Cardiac muscle cell (in vitro differentiated cells and primary cell): ENCODE results near the gene LILRB5. TPM values are rescaled to one million over a fixed set of nuclear protein-coding genes. Genes with fewer than 3 reads are reported as not detected.

Source experiments
- DNase-seq, 2 donors: peaks; one replicate each; pipeline versions ENCODE4 v3.0.0 to v3.0.0-alpha.2; 2010 to 2017; ENCODE audit warnings: low read depth in 1 of 2, low spot score in 1 of 2
- H3K27ac ChIP-seq: fragments of 200-600 bp; sonication (generic); 2 replicates; pipeline ENCODE4 v1.5.1; 2016
- H3K27me3 ChIP-seq: fragments of 200-600 bp; sonication (generic); 2 replicates; pipeline ENCODE4 v1.6.0; 2016; ENCODE audit warnings: control low read depth
- H3K36me3 ChIP-seq: fragments of 200-600 bp; sonication (generic); 2 replicates; pipeline ENCODE4 v1.5.1; 2016; ENCODE audit warnings: control low read depth
- H3K4me1 ChIP-seq: fragments of 200-600 bp; sonication (generic); 2 replicates; pipeline ENCODE4 v1.8.1; 2017; ENCODE audit warnings: low read depth, mild to moderate bottlenecking, mixed run types
- H3K4me3 ChIP-seq: fragments of 200-600 bp; sonication (generic); 2 replicates; pipeline ENCODE4 v1.5.1; 2016; ENCODE audit warnings: mild to moderate bottlenecking
- H3K9me3 ChIP-seq: fragments of 200-600 bp; sonication (generic); 2 replicates; pipeline ENCODE4 v1.5.1; 2017; ENCODE audit warnings: low read depth, mild to moderate bottlenecking, control low read depth
- polyA plus RNA-seq: library from polyadenylated mRNA; unstranded; fragments of >200 nt; fragmentation: Nextera tagmentation; extraction: Ambion mirVana; gene quantifications from 2 replicates; pipeline ENCODE4 v1.2.1, GENCODE V29; 2016
- total RNA-seq: library from RNA; depleted of rRNA; stranded (reverse); fragments of >200 nt; gene quantifications from 2 replicates; pipeline ENCODE4 v1.2.3, GENCODE V29; 2016
- TF ChIP-seq, protein P1 (sequence below): IDR thresholded peaks from 2 replicates; pipeline ENCODE4 v1.5.1; 2012; ENCODE audit warnings: low read depth, mild to moderate bottlenecking, low read length

The LILRB5 gene
- total and polyA plus RNA-seq, 2 experiments from 2014 or later: not detected

DNA sequence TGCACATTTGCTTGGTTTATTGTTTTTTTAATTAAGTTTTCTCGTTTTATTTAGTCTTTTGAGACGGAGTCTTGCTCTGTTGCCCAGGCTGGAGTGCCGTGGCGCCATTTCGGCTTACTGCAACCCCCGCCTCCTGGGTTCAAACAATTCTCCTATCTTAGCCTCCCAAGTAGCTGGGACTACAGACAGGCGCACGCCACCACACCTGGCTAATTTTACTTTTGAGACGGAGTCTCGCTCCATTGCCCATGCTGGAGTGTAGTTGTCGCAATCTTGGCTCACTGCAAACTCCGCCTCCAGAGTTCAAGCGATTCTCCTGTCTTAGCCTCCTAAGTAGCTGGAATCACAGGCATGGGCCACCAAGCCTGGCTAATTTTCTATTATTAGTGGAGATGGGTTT lies 55.1 kb downstream of the LILRB5 start:
- Histone ChIP-seq H3K36me3 (peaks cover 51% of the 10 kb centered on the region), H3K4me3 (peak overlapping the region; percentile 78), H3K27ac (no peak overlapping the region), H3K9me3 (no peaks in the 10 kb centered on the region), H3K27me3 (no peaks in the 10 kb centered on the region), H3K4me1 (peaks cover 17% of the 10 kb centered on the region)
- TF ChIP-seq, protein P1, sequence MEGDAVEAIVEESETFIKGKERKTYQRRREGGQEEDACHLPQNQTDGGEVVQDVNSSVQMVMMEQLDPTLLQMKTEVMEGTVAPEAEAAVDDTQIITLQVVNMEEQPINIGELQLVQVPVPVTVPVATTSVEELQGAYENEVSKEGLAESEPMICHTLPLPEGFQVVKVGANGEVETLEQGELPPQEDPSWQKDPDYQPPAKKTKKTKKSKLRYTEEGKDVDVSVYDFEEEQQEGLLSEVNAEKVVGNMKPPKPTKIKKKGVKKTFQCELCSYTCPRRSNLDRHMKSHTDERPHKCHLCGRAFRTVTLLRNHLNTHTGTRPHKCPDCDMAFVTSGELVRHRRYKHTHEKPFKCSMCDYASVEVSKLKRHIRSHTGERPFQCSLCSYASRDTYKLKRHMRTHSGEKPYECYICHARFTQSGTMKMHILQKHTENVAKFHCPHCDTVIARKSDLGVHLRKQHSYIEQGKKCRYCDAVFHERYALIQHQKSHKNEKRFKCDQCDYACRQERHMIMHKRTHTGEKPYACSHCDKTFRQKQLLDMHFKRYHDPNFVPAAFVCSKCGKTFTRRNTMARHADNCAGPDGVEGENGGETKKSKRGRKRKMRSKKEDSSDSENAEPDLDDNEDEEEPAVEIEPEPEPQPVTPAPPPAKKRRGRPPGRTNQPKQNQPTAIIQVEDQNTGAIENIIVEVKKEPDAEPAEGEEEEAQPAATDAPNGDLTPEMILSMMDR: no peak
- peak in 1 of 2 donors; percentile 45 for DNase-seq

DNA sequence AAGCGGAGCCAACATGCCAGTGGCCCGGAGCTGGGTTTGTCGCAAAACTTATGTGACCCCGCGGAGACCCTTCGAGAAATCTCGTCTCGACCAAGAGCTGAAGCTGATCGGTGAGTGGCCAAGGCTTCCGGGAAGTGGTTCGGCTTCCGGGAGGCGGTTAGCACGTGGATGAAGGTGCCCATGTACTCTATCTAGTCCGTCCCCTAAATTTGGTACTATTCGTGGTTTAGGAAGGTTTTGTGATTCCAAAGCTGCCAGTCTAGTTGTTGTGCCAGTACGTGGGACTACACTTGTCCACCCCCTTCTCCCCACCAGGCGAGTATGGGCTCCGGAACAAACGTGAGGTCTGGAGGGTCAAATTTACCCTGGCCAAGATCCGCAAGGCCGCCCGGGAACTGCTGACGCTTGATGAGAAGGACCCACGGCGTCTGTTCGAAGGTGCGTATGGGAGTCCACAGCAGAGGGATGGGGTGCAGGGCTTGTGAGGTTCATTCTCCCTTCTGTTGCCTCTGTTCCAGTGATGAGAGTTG lies 55.8 kb downstream of the LILRB5 start:
- Histone ChIP-seq H3K4me1 (peaks cover 17% of the 10 kb centered on the region), H3K4me3 (peak overlapping the region; percentile 78), H3K27ac (peak overlapping the region; percentile 98), H3K27me3 (no peaks in the 10 kb centered on the region), H3K9me3 (no peaks in the 10 kb centered on the region), H3K36me3 (peaks cover 44% of the 10 kb centered on the region)
- TF ChIP-seq, protein P1: no peak
- peak in 1 of 2 donors; percentile 15 for DNase-seq

Other genes with a start within 250 kb of the LILRB5 start
- not detected in 2 replicates for gene VSTM1, start 193.4 kb downstream of the LILRB5 start, total RNA-seq
- gene VSTM1, start 193.4 kb downstream of the LILRB5 start, polyA plus RNA-seq: not detected in 2 replicates
- not detected in 2 replicates for gene TARM1, start 175.9 kb downstream of the LILRB5 start, total RNA-seq
- gene TARM1, start 175.9 kb downstream of the LILRB5 start, polyA plus RNA-seq: not detected in 2 replicates
- gene OSCAR, start 156.5 kb downstream of the LILRB5 start, total RNA-seq: not detected in 2 replicates
- 0.32 and 0.61 TPM in 2 replicates for gene OSCAR, start 156.5 kb downstream of the LILRB5 start, polyA plus RNA-seq
- 58.8 and 104 TPM in 2 replicates for gene NDUFA3, start 154.4 kb downstream of the LILRB5 start, total RNA-seq
- gene NDUFA3, start 154.4 kb downstream of the LILRB5 start, polyA plus RNA-seq: 546 and 585 TPM in 2 replicates
- 26.1 and 27.5 TPM in 2 replicates for gene TFPT, start 141.6 kb downstream of the LILRB5 start, total RNA-seq
- 27.5 and 32.1 TPM in 2 replicates for gene TFPT, start 141.6 kb downstream of the LILRB5 start, polyA plus RNA-seq
- 73.9 and 79.8 TPM in 2 replicates for gene PRPF31, start 141.5 kb downstream of the LILRB5 start, total RNA-seq
- 110 and 113 TPM in 2 replicates for gene PRPF31, start 141.5 kb downstream of the LILRB5 start, polyA plus RNA-seq
- gene CNOT3, start 119.5 kb downstream of the LILRB5 start, total RNA-seq: 17.7 and 39.6 TPM in 2 replicates
- gene CNOT3, start 119.5 kb downstream of the LILRB5 start, polyA plus RNA-seq: 52.1 and 52.8 TPM in 2 replicates
- 10.3 and 10.6 TPM in 2 replicates for gene LENG1, start 97.6 kb downstream of the LILRB5 start, total RNA-seq
- gene LENG1, start 97.6 kb downstream of the LILRB5 start, polyA plus RNA-seq: 10.1 and 10.8 TPM in 2 replicates
- gene TMC4, start 84.1 kb downstream of the LILRB5 start, total RNA-seq: 0.74 and 1.2 TPM in 2 replicates
- gene TMC4, start 84.1 kb downstream of the LILRB5 start, polyA plus RNA-seq: 3.4 and 5.6 TPM in 2 replicates
- 131 and 134 TPM in 2 replicates for gene MBOAT7, start 67.7 kb downstream of the LILRB5 start, total RNA-seq
- 118 and 128 TPM in 2 replicates for gene MBOAT7, start 67.7 kb downstream of the LILRB5 start, polyA plus RNA-seq
- 113 and 130 TPM in 2 replicates for gene TSEN34, start 66.0 kb downstream of the LILRB5 start, total RNA-seq
- gene TSEN34, start 66.0 kb downstream of the LILRB5 start, polyA plus RNA-seq: 114 and 129 TPM in 2 replicates
- 1,874 and 2,216 TPM in 2 replicates for gene RPS9, start 56.4 kb downstream of the LILRB5 start, total RNA-seq
- gene RPS9, start 56.4 kb downstream of the LILRB5 start, polyA plus RNA-seq: 433 and 451 TPM in 2 replicates
- gene LILRB3, start 34.3 kb downstream of the LILRB5 start, total RNA-seq: 0.27 and 0.49 TPM in 2 replicates
- gene LILRB3, start 34.3 kb downstream of the LILRB5 start, polyA plus RNA-seq: 0.84 and 0.98 TPM in 2 replicates
- 0.15 and 0.18 TPM in 2 replicates for gene LILRA6, start 14.5 kb downstream of the LILRB5 start, total RNA-seq
- gene LILRA6, start 14.5 kb downstream of the LILRB5 start, polyA plus RNA-seq: 0.27 TPM in 1 of 2 replicates, not detected in the other
- not detected in 2 replicates for gene LILRB2, start 23.8 kb upstream of the LILRB5 start, total RNA-seq
- gene LILRB2, start 23.8 kb upstream of the LILRB5 start, polyA plus RNA-seq: not detected in 2 replicates
- gene LILRA5, start 55.9 kb upstream of the LILRB5 start, total RNA-seq: not detected in 2 replicates
- gene LILRA5, start 55.9 kb upstream of the LILRB5 start, polyA plus RNA-seq: not detected in 2 replicates
- not detected in 2 replicates for gene LILRA4, start 81.9 kb upstream of the LILRB5 start, total RNA-seq
- gene LILRA4, start 81.9 kb upstream of the LILRB5 start, polyA plus RNA-seq: not detected in 2 replicates
- not detected in 2 replicates for gene LAIR1, start 107.7 kb upstream of the LILRB5 start, total RNA-seq
- not detected in 2 replicates for gene LAIR1, start 107.7 kb upstream of the LILRB5 start, polyA plus RNA-seq
- gene TTYH1, start 158.2 kb upstream of the LILRB5 start, total RNA-seq: 2.6 TPM in 1 of 2 replicates, not detected in the other
- 1.1 TPM in 2 replicates for gene TTYH1, start 158.2 kb upstream of the LILRB5 start, polyA plus RNA-seq
- 66.2 and 171 TPM in 2 replicates for gene LENG8, start 191.9 kb upstream of the LILRB5 start, total RNA-seq
- 78.4 and 92.8 TPM in 2 replicates for gene LENG8, start 191.9 kb upstream of the LILRB5 start, polyA plus RNA-seq
- 6.3 and 7.6 TPM in 2 replicates for gene LENG9, start 206.5 kb upstream of the LILRB5 start, total RNA-seq
- gene LENG9, start 206.5 kb upstream of the LILRB5 start, polyA plus RNA-seq: 0.77 TPM in 1 of 2 replicates, not detected in the other
- 24.6 and 46.6 TPM in 2 replicates for gene CDC42EP5, start 216.0 kb upstream of the LILRB5 start, total RNA-seq
- gene CDC42EP5, start 216.0 kb upstream of the LILRB5 start, polyA plus RNA-seq: 28.2 and 42.4 TPM in 2 replicates
- gene LAIR2, start 245.6 kb upstream of the LILRB5 start, total RNA-seq: not detected in 2 replicates
- not detected in 2 replicates for gene LAIR2, start 245.6 kb upstream of the LILRB5 start, polyA plus RNA-seq